Measurements from ENCODE around the gene DAPK2.
"Not testable (repeated sequence)": the region's sequence is repeated elsewhere in the genome, so short reads cannot be mapped to it uniquely, and the experiment has no call there.

The DAPK2 gene

DNA sequence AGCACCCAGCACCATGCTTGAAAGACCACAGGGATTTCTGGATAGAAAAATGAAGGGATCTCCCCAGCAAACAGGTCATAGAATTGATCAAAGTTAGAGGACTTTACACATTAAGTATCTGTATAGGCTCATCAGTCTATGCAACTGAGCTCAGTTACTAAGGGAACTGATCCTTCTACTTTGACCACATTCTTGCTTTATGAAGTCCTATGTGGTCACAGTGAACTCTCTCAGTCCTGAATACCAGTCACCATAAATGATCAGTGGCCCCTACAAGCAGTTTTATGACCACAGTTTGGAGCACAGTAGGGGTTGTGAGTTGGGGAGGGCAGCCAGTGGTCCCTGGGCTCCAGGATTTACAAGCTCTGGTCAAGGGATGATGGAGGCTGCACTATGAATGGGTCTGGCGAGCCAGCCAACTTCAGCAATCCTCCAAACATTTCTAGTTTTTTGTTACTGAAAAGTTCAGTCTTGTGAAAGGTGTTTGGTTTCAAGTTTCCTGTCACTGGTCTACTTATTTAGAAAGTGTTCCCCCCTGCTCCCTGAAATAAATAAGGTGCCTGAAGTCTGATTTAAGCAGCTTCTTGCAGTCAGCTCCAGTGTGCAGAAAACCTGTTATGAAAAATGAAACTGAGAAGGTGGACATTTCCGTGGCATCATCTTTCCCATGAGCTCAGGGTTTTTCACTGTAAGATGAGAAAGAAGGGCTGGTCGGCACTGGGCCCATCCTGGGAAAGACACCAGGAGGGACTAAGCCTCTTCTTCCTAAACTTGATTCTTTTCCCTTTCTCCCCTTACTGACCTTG, 75.5 kb downstream of the DAPK2 start:
- peak; percentile 7 for DNase-seq

DNA sequence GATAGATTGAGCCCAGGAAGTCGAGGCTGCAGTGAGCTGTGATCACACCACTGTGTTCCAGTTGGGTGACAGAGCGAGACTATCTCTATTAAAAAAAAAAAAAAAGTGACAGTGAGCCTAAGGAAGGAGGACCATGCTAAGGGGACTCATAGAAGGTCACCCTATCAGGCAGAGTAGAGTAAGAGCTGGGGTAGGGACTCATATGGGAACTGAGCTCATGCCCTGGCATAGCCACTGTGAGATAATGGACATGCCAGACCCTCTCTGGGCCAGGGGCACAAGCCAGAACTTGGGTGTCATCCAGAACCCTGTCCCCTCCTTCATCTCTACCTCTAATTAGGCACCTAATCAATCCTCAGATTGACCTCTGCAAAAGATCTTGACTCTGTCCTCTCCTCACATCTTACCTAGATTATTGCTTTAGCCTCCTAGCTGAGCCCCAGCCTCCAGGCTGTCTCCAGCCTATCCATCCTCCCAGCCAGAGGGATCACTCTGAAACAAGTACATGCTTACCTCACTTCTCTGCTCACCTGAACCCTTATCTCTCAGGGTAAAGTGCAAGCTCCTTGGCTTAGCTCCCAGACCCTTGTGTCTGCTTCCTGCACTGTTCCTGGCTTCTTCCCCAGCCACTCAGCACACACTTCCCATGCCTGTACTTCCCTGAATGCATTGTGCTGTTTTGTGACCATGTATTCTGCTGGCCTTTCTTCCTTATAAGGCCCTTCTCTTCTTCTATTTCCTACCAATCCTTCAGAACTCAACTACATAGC, 76.4 kb downstream of the DAPK2 start:
- no peak for DNase-seq

DNA sequence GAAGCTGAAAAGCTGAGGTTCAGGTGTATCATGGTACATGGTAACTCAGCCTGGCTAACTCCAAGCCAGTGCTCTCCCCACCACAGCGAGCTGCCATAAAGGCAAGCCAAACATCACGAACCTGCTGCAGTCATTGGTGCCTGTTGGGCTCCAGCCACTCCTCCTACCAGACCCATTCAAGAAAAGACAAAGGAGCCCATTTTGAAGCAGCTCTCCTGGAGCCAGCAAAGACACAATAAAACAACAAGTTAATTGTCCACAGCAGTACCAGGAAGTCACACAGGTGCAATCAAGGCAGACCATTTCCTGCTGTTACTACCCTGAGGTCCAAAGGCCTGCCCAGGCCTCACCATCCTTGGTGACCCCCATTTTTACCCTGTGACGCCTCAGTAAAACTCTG, 77.6 kb downstream of the DAPK2 start:
- DNase-seq, result no peak

DNA sequence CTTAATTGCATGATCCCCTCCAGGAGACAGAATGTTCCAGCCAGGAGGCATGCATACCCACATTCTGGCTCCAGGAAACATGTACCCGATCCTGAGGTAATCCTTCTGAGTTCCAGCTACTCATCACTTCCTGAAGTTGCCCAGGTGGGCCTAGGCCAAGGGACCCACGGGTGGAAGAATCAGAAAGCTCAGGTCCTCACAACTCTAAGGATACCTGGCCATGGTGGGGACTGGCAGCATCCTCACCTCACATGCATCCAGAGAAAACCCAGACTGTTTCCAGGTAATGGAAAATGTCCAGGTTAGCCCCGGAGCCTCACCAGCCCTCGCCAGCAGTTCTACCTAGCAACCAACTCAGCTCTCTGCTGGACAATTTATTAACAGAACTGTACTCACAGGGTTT, 78.2 kb downstream of the DAPK2 start:
- DNase-seq, result no peak

DNA sequence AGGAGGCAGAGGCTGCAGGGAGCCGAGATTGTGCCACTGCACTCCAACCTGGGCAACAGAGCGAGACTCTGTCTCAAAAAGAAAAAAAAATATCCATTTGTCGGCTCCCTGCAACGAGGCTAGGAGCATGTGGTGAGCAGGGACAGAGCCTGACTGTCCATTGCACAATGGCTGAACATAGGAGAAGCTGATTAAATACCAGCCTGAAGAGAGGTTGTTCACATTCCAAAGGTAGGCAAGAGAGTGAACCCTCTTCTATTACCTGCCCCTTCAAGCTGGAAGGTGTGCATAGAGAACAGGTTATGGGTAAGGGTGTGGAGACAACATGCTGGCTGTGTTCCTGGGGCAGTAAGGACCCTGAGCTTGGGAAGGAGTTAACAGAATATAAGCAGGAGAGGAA, 78.7 kb downstream of the DAPK2 start:
- DNase-seq, result no peak

DNA sequence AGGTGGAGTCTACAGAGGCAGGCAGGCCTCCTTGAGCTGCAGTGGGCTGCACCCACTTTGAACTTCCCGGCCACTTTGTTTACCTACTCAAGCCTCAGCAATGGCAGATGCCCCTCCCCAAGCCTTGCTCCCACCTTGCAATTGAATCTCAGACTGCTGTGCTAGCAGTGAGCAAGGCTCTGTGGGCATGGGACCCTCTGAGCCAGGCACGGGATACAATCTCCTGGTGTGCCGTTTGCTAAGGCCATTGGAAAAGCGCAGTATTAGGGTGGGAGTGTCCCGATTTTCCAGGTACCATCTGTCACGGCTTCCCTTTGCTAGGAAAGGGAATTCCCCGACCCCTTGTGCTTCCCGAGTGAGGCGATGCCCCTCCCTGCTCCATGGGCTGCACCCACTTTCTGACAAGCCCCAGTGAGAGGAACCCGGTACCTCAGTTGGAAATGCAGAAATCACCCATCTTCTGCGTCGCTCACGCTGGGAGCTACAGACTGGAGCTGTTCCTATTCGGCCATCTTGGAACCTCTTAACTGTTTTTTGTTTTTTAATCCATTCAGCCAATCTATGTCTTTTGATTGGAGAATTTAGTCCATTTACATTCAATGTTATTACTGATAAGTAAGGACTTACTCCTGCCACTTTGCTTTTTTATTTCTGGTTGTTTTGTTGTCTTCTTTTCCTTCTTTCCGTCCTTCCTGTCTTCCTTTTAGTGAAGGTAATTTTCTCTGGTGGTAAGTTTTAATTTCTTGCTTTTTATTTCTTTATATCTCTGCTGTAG, 83.2 kb downstream of the DAPK2 start:
- DNase-seq, result not testable (repeated sequence)

DNA sequence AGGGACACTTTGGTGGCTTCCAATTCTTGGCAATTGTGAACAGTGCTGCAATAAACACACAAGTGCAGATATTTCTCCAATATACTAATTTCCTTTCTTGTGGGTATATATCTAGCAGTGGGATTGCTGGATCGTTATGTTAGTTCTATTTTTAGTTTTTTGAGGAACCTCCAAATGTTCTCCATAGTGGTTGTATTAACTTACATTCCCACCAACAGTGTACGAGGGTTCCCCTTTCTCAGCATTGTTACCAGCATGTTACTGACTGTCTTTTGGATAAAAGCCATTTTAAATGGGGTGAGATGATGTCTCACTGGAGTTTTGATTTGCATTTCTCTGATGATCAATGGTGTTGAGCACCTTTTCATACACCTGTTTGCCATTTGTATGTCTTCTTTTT, 92.8 kb downstream of the DAPK2 start:
- no peak for DNase-seq

DNA sequence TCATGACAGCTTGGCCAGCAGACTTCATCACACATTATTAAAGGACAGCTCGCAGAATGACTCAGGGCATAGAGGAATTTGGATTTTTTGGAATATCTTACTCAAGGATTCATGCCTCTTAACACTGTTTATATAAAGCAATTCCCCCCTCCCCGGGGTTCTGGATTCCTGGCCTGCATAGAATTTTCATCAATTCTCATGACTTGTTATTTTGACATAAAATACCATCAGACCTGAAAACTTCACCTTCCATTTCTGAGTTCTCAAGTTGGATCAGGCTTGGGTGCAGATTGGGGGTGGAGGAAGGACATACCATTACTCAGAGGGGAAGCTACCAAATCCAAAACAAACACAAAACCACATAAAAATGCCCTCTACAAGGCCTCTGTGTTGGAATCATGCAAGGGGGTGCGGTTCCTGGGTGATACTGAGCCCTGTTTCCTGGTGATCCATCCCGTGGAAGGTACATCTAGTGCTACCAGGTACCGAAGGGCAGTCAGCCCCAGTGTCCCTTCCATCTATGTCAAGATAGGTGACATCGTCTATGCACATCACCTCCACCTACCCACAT, 95.3 kb downstream of the DAPK2 start:
- no peak for DNase-seq

DNA sequence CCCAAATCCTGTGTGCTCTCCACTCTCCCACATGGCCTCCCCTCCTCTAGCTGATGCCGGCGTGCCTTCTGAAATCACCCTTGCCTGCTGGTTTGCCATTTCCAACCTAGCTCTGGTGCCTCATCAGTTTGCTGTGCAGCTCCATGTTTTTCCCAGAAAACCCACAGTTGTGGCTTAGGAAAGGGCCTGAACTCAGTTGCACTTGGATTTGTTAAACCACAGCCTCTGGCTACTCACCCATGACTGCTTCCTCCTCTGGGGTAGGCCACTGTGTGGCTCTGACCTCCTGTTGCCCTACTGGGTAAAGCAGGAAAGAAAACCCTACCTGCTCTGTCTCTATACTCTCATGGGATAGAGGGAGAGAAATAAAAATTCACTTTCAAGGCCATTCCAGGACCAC, 97.3 kb downstream of the DAPK2 start:
- DNase-seq, result no peak

DNA sequence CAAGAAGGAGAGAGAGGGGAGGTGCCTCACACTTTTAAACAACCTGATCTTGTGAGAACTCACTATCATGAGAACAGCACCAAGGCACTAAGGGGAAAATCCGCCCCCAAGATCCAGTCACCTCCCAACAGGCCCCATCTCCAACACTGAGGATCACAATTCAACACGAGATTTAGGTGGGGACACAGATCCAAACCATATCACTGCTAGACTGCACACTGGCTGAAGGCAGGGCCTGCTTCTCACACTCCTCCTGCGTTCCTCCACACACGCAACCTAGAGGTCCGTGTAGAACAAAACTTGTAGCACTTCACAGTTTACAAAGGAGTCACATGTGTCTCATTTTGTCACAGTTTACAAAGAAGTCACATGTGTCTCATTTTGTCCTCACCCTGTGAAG, 97.8 kb downstream of the DAPK2 start:
- no peak for DNase-seq

DNA sequence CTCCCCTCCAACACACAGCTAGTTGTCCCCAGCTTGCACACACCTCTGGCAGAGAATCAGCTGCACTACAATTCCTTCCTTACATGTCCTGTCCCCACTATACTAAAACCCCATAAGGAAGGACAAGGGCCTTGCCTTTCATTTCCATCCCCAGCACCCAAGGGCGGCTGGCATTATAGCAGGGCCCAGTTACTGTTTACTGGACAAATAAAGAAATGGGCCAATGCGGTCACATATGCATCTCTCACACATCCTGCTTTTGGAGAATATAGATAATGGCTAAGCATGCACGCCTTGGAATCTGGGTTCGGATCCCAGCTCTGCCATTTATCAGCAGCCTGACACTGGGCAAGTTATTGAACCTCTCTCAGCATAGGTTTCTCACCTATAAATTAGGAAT, 99.1 kb downstream of the DAPK2 start:
- DNase-seq, result no peak

DNA sequence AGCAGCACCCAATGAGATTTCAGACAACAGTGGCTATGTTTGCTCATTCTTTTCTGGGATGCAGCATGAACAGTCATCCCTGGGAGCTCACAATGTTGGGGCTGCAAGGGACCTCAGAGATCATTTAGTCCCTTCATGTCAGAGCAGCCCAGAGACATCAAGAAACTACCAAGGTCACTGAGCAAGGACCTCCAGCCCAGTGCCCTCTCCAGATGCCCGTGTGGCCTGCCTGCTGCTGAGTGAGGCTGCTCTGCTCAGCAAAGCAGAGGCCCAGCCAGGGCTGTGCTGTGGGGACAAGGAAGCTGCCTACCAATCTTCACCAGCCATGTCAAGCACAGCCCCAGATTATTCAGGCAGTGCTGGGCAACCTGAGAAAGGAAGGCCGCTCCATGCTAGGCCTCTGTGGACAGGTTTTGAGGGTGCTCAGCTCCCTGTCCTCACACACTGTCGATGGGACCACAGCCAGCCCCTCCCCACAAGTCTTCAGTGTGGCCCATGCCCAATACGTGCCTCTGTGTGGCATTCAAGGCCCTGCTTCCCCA, 99.7 kb downstream of the DAPK2 start:
- no peak for DNase-seq

DNA sequence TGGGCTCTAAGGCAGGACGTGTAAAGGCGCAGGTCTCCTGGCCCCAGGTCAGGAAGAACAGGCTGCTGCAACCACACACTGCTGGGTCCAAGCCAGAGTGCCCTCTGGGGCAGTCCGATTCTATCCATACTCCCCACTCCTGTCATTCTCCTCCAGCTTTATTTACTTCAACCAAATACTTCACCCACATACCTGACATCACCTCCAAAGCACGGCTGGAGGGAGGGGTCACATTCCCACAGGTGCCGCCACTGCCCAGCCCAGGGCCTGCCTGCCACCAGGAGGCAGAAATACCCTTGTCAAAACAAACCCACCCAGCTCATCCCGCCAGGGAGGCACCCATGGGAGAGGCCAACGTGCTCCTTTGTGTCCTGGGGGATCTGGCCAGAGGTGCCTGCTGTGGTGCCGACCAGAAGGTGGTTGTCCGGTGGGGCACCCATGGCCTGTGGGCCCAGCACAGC, 100.4 kb downstream of the DAPK2 start:
- DNase-seq, result no peak

DNA sequence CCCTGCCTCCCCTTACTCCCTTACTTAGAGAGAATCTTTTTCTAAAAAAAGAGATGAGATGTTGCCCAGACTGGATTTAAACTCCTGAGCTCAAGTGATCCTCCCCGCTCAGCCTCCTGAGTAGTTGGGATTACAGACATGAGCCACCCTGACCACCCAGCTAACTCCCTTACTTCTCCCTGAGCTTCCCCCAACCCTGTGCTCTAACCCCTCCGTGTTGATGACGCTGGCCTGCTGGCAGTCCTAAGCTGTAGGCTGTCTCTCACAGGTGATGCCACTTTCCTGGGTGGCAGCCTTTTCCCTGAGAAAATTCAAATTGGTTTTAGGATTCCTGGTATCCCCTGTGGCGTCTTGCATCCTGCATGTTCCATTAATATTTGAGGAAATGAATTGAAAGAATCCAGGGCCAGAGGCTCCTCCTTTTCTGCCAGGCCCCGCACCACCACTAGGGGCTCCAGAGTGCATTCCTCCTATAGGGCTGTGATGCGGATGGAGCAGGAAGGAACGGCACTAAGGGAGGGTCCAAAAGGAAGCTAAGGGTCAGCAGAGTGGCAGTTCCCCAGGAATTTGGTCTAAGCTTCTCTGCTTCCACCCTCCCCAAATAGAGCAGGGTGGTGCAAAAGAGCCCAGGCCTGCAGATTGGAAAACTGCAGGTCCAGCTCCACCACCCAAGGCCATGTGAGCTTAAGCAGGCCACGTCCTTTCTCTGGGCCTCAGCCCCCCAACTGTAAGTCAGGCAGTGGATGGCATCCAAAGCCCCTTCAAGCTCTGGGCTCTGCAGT, 101.1 kb downstream of the DAPK2 start:
- peak; percentile 67 for DNase-seq

DNA sequence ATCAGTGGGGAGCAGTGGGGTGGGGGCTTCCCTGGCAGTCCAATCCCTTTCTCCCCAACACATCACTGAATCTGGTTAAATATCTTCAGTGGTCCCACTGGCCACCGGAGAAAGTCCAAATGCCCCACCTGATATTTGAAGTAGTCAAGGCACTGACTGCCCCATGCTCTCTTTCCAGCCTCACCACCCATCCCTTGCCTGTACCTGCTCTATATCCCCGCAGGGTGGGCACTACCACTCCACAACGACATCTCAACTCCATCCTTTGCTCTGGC, 101.7 kb downstream of the DAPK2 start:
- DNase-seq, result no peak

DNA sequence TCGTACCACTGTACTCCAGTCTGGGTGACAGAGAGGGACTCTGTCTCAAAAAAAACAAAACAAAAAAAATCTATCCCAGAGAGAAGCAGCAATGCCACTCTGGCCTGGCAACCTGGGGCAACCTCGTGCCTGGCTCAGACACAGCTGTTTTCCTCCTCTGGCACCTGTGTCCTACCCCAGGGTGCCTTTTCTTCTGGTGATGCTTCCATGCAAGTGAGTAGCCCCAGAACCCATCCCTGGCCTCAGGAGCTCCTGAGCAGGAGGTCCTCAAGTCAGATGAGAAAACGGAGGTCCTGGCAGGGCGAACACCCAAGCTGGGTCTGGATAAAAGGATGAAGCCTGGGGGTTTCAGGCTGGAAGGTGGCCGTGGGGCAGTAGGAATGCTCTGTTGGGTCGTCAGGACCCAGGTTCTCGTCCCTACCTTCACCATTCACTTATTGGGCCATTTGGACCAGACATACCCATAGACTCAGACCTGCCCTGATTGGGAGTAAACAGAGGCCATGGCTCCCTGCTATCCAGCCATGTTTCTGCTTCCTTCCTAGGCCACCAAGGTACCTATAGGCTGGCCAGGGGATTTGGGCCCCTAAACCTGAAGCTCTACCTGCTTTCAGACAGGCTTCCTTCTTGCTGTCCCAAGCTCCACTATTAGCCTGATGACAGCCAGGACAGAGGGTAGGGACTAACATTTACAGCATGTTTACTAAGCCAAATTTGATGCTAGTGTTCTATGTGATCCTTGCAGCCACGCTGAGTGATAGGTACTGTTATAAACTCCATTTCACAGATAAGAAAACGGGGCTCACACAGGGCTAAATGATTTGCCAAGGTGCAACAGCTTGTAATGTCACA, 102.2 kb downstream of the DAPK2 start:
- no peak for DNase-seq

DNA sequence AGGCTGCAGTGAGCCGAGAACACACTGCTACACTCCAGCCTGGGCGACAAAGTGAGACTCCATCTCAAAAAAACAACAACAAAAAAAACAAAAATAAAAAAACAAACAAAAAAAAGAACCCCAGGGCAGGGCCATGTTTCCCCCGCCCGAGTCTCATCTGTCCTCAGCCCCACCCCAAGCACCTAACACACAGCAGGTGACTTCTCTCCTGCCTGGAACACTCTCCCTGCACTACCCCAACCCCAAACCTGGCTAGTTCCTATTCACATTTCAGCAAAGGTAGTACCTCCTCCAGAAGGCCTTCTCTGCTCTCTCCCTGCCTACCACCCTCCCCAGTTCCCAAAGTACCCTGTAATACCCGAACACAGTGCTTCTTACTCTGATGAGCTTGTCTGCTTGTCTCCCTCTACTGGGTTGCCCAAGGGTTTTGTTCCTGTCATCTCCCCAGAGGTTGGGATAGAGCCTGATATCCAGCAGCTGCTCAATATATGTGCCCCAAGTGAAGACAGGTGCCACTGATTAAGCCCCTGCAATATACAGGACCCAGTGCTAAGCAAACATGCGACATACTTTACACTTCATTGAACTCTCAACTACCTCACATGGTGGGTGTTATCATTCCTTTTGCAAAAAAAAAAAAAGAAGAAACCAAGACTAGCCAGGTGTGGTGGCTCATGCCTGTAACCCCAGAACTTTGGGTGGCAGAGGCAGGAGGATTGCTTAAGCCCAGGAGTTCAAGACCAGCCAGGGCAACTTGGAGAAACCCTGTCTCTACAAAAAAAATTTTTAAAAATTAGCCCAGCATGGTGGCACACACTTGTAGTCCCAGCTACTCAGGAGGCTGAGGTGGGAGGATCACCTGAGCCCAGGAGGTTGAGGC, 103.6 kb downstream of the DAPK2 start:
- DNase-seq, result no peak

DNA sequence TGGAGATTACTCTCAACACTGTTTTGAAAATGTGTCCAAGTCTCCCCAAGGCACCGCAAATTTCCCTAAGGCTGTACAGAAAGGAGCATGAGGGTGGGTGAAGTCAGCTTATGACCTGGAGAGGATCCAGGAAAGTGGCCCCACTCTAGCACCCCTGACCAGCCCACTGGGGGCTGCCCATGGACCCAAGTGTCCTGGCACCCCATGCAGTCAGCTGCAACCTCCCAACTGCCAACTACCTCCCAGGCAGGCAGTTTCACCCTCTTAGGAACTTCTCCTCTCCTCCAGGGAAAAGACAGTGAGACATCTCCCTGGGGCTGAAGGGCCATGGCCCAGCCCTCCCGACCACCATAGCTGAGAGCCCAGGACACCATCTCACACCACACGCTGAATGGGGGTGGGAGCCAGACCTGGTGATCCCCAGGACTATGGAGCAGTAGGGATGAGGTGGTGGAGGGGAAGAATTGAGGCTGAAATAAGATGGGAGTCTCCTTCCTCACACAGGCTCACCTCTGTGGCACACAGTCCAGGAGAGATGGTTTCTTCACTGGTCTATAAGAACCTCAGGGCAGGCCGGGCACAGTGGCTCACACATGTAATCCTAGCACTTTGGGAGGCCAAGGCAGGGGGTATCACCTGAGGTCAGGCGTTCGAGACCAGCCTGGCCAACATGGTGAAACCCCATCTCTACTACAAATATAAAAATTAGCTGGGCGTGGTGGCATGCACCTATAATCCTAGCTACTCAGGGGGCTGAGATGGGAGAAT, 104.4 kb downstream of the DAPK2 start:
- no peak for DNase-seq

DNA sequence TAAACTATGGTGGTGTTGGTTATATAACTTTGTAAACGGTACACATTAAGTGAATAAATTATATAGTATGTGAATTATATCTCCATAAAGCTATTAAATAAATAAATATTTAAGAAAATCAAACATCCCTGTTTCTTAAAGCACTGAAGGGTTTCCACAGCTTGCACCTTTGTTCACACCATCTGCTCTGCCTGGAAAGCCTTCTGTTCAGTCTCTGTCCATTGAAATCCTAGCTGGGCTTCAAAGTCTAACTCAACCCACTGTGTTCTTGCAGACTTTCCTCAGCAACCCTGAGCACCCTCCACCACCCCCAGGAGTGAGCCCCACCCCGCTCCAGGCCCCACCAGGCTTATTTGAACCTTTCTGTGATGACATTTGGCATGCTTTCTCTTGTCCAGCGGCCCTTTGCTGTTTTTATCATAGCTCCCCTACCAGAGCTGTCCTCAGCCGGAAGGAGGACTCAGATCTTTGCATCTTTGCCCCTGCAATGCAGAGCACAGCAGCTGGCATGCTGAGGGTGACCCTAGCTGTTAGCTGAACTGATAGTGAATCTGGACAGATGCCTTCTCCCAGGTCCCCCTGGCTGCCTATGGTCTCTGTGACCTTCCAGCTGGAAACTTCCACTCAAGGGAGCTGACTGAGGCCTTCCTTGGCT, 105.2 kb downstream of the DAPK2 start:
- no peak for DNase-seq

Data from CD4-positive, alpha-beta T cell treated with Interleukin-17A for 1 hour (primary cell).